CD14-positive monocyte (primary cell): ENCODE results near the gene SH3RF3. TPM values are rescaled to one million over a fixed set of nuclear protein-coding genes. Genes with fewer than 3 reads are reported as not detected.

ENCODE experiments used
- DNase-seq, 3 donors: peaks; one replicate each; pipeline ENCODE4 v3.0.0-alpha.2; 2011 to 2022
- H2AFZ ChIP-seq: 2 replicates; pipeline ENCODE4 v1.6.0; 2012; ENCODE audit warnings: mild to moderate bottlenecking, low read depth, low read length, inconsistent platforms; ENCODE audit not compliant: insufficient read depth, poor library complexity, severe bottlenecking
- H3K27ac ChIP-seq, 2 donors: 1 replicate in 1 of 2; 2 replicates in 1 of 2; pipeline ENCODE4 v1.5.1; 2012 to 2013; ENCODE audit warnings: low read length in 2 of 2, control low read depth in 1 of 2, inconsistent platforms in 1 of 2, low read depth in 1 of 2, mild to moderate bottlenecking in 1 of 2
- H3K27me3 ChIP-seq, 2 donors: one replicate each; pipeline versions ENCODE4 v1.6.0 to v1.6.1; 2011 to 2013; ENCODE audit warnings: low read length in 2 of 2; ENCODE audit not compliant: control insufficient read depth in 2 of 2, insufficient read depth in 2 of 2
- H3K36me3 ChIP-seq, 2 donors: replicated peaks in 1 of 2; 1 replicate in 1 of 2; 2 replicates in 1 of 2; pipeline versions ENCODE4 v1.5.1 to v1.6.1; 2012 to 2013; ENCODE audit warnings: low read length in 2 of 2, control low read depth in 1 of 2, inconsistent platforms in 1 of 2, mild to moderate bottlenecking in 1 of 2; ENCODE audit not compliant: insufficient read depth in 2 of 2, control insufficient read depth in 1 of 2
- H3K4me1 ChIP-seq, 2 donors: 1 replicate in 1 of 2; 2 replicates in 1 of 2; pipeline versions ENCODE4 v1.5.1 to v1.6.1; 2012 to 2013; ENCODE audit warnings: low read length in 2 of 2, control low read depth in 1 of 2, inconsistent platforms in 1 of 2, mild to moderate bottlenecking in 1 of 2, moderate library complexity in 1 of 2; ENCODE audit not compliant: insufficient read depth in 2 of 2, control insufficient read depth in 1 of 2
- H3K4me2 ChIP-seq: replicated peaks from 2 replicates; pipeline ENCODE3; 2012; ENCODE audit warnings: low read length, moderate library complexity, mild to moderate bottlenecking; ENCODE audit not compliant: poor library complexity, severe bottlenecking; ENCODE audit errors: extremely low read depth
- H3K4me3 ChIP-seq, 3 experiments: fragments of 200-600 bp in 1 of 3; sonication (generic) in 1 of 3; replicated peaks in 1 of 3; 1 replicate in 2 of 3; 2 replicates in 1 of 3; pipeline ENCODE4 v1.5.1; 2011 to 2013; ENCODE audit warnings: low read length in 3 of 3, mild to moderate bottlenecking in 3 of 3, control low read depth in 2 of 3, low read depth in 2 of 3, inconsistent platforms in 1 of 3, moderate library complexity in 1 of 3
- H3K79me2 ChIP-seq: 2 replicates; pipeline ENCODE4 v1.6.0; 2012; ENCODE audit warnings: mild to moderate bottlenecking, control low read depth, inconsistent platforms, low read length, moderate library complexity; ENCODE audit not compliant: insufficient read depth
- H3K9ac ChIP-seq: 2 replicates; pipeline ENCODE4 v1.6.0; 2017; ENCODE audit warnings: low read length, mild to moderate bottlenecking; ENCODE audit not compliant: insufficient read depth, poor library complexity, severe bottlenecking
- H3K9me3 ChIP-seq, 2 donors: replicated peaks in 1 of 2; 1 replicate in 1 of 2; 2 replicates in 1 of 2; pipeline versions ENCODE4 v1.5.1 to v1.6.1; 2012 to 2013; ENCODE audit warnings: low read length in 2 of 2, control low read depth in 1 of 2; ENCODE audit not compliant: control insufficient read depth in 1 of 2, insufficient read depth in 1 of 2
- H4K20me1 ChIP-seq: 2 replicates; pipeline ENCODE4 v1.6.0; 2012; ENCODE audit warnings: mild to moderate bottlenecking, low read length, control low read depth, moderate library complexity; ENCODE audit not compliant: insufficient read depth
- H3K27ac Mint-ChIP-seq, 7 donors: one replicate each; pipeline ENCODE4 v1.8.0; 2020; ENCODE audit warnings: mild to moderate bottlenecking in 7 of 7, mixed read lengths in 7 of 7, moderate library complexity in 6 of 7, inconsistent platforms in 2 of 7
- H3K27me3 Mint-ChIP-seq, 3 donors: one replicate each; pipeline ENCODE4 v1.8.0; 2021 to 2022; ENCODE audit warnings: low read depth in 3 of 3, mild to moderate bottlenecking in 3 of 3, mixed read lengths in 3 of 3, moderate library complexity in 3 of 3, inconsistent platforms in 1 of 3
- H3K36me3 Mint-ChIP-seq, 2 donors: one replicate each; pipeline ENCODE4 v1.8.0; 2020; ENCODE audit warnings: mixed read lengths in 2 of 2, inconsistent platforms in 1 of 2, mild to moderate bottlenecking in 1 of 2
- H3K4me1 Mint-ChIP-seq: one replicate; pipeline ENCODE4 v1.8.0; 2020; ENCODE audit warnings: mild to moderate bottlenecking, mixed read lengths
- H3K4me3 Mint-ChIP-seq, 2 donors: one replicate each; pipeline ENCODE4 v1.8.0; 2020; ENCODE audit warnings: mild to moderate bottlenecking in 2 of 2, mixed read lengths in 2 of 2, moderate library complexity in 1 of 2
- H3K9me3 Mint-ChIP-seq, 7 donors: one replicate each; pipeline ENCODE4 v1.8.0; 2020 to 2022; ENCODE audit warnings: mixed read lengths in 7 of 7, mild to moderate bottlenecking in 6 of 7, moderate library complexity in 6 of 7, inconsistent platforms in 2 of 7
- WGBS: methylation state at CpG from one replicate; pipeline ENCODE4 v1.1.5; 2013; ENCODE audit warnings: missing lambda C conversion rate; ENCODE audit not compliant: insufficient coverage; 5-methylcytosine and 5-hydroxymethylcytosine counted together
- intact Hi-C, 2 donors: fragments of 100-400 bp; cut with micrococcal nuclease; formaldehyde crosslinking; loops; one replicate each; pipeline versions ENCODE4 v1.15.0 to v1.15.1; 2023
- polyA plus RNA-seq, 3 donors: library from polyadenylated mRNA; depleted of rRNA in 1 of 3; unstranded in 2 of 3; stranded (reverse) in 1 of 3; fragments of 300-500 nt in 2 of 3; fragments of >200 nt in 1 of 3; fragmentation: Illumina TruSeq in 2 of 3; gene quantifications; 1 replicate in 2 of 3; 2 replicates in 1 of 3; pipeline ENCODE4 v1.2.3, GENCODE V29; 2012 to 2021
- TF ChIP-seq, protein P1 (sequence below): fragments of 200-600 bp; IDR thresholded peaks from one replicate; pipeline ENCODE4 v1.8.0; 2022; ENCODE audit warnings: antibody characterized with exemption, mild to moderate bottlenecking

The SH3RF3 gene
- polyA plus RNA-seq, 3 donors, result 0.25 to 0.75 (median 0.34) TPM

DNA sequence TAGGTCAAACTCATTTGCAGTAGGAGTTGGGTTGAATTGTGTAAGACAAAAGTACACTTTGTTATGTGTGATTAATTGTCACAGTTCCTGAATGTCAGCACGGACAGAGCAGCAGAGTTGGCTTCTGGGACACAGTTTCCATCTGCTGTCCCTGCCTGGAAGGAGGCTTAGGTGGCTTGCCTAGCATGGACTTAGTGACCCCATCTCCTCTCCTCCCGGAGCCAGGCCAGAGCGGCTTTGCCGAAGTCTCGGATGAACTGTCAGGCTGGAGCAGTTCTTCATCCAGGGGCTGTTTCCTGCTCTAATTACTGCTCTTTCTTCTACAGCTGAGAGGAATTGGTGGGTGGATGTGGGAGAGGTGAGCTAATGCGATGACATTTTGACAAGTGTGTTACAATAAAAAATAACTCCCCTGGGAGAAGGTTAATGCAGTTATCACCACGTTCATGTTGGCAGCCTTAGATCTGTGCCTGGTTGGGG, 102.0 kb downstream of the SH3RF3 start:
- Histone ChIP-seq H3K4me3 (no peak overlapping the region), H3K4me2 (no peak overlapping the region)
- H3K27ac Mint-ChIP-seq, result peak overlapping the region; percentile 49 to 85 (median 77)

DNA sequence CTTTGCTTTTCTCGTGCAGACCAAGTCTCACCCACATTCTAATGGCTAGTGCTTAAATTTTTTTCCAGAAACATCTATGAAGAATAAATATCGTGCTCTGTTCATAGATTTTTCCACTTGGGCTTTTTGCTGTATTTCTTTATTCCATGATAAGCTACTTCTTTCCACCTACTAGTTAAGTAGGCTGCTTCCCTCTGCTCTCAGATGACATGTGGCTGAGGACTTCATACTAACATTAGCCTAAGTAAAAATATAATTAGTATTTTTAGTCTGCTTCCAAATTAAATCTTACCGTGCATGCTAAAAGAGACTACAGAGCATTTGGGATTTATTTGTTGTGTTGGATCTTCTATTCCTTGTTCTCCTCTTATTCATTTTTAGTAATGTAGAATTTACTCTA, 102.4 kb downstream of the SH3RF3 start:
- H3K27ac ChIP-seq, result peak overlapping the region in 1 of 2 donors; percentile 57
- Mint-ChIP-seq H3K27me3 (peaks cover 0 to 2% (median 0%) of the 10 kb centered on the region in 3 donors), H3K27ac (peak overlapping the region in 3 of 7 donors; percentile 74 to 85 (median 77)), H3K36me3 (peaks cover 0 to 9% of the 10 kb centered on the region in 2 donors), H3K4me1 (peaks cover 65% of the 10 kb centered on the region), H3K9me3 (peaks cover 0 to 2% (median 0%) of the 10 kb centered on the region in 7 donors), H3K4me3 (no peak overlapping the region)
- H3K4me2 ChIP-seq, result no peak overlapping the region
- H3K27me3 ChIP-seq, result no peaks in the 10 kb centered on the region
- H2AFZ ChIP-seq, result no peak overlapping the region
- H3K9me3 ChIP-seq, result no peaks in the 10 kb centered on the region
- peak overlapping the region; percentile 2 for H3K9ac ChIP-seq
- H3K79me2 ChIP-seq, result no peaks in the 10 kb centered on the region
- intact Hi-C loops, result no loop called here
- H3K4me1 ChIP-seq, result peaks cover 45 to 65% of the 10 kb centered on the region in 2 donors
- TF ChIP-seq, protein P1, sequence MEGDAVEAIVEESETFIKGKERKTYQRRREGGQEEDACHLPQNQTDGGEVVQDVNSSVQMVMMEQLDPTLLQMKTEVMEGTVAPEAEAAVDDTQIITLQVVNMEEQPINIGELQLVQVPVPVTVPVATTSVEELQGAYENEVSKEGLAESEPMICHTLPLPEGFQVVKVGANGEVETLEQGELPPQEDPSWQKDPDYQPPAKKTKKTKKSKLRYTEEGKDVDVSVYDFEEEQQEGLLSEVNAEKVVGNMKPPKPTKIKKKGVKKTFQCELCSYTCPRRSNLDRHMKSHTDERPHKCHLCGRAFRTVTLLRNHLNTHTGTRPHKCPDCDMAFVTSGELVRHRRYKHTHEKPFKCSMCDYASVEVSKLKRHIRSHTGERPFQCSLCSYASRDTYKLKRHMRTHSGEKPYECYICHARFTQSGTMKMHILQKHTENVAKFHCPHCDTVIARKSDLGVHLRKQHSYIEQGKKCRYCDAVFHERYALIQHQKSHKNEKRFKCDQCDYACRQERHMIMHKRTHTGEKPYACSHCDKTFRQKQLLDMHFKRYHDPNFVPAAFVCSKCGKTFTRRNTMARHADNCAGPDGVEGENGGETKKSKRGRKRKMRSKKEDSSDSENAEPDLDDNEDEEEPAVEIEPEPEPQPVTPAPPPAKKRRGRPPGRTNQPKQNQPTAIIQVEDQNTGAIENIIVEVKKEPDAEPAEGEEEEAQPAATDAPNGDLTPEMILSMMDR, result no peak
- WGBS, result no CpG with 5 or more reads among the region's 3 CpGs
- H3K36me3 ChIP-seq, result no peaks in the 10 kb centered on the region
- H3K4me3 ChIP-seq, result no peak overlapping the region
- no peaks in the 10 kb centered on the region for H4K20me1 ChIP-seq
- DNase-seq, result no peak

More for the DNA sequence above, 102.0 kb downstream of the SH3RF3 start:
- peak overlapping the region; percentile 58 for H2AFZ ChIP-seq
- H3K27me3 ChIP-seq, result no peaks in the 10 kb centered on the region
- Mint-ChIP-seq H3K9me3 (peaks cover 0 to 2% (median 0%) of the 10 kb centered on the region in 7 donors), H3K4me1 (peaks cover 66% of the 10 kb centered on the region), H3K36me3 (peaks cover 0 to 9% of the 10 kb centered on the region in 2 donors), H3K27me3 (peaks cover 0 to 2% (median 0%) of the 10 kb centered on the region in 3 donors), H3K4me3 (peak overlapping the region in 1 of 2 donors; percentile 30)
- no peaks in the 10 kb centered on the region for H3K36me3 ChIP-seq
- TF ChIP-seq, protein P1, result no peak
- H3K9me3 ChIP-seq, result no peaks in the 10 kb centered on the region
- intact Hi-C loops, result no loop called here
- peaks cover 46 to 65% of the 10 kb centered on the region in 2 donors for H3K4me1 ChIP-seq
- H3K27ac ChIP-seq, result peak overlapping the region; percentile 22 to 57
- peak overlapping the region; percentile 2 for H3K9ac ChIP-seq
- no peaks in the 10 kb centered on the region for H3K79me2 ChIP-seq
- H4K20me1 ChIP-seq, result no peaks in the 10 kb centered on the region
- DNase-seq, result peak in 2 of 3 donors; percentile 27 to 43
- 36% methylated on average over 3 of the region's 7 CpGs for WGBS
